Hepatocyte (in vitro differentiated cells): Measurements from ENCODE around the gene STARD10. TPM values are rescaled to one million over a fixed set of nuclear protein-coding genes. Genes with fewer than 3 reads are reported as not detected.

ENCODE experiments used
- DNase-seq: peaks from one replicate; pipeline ENCODE4 v3.0.0-alpha.2; 2016; ENCODE audit warnings: low spot score
- H2AFZ ChIP-seq: fragments of 200-600 bp; sonication (generic); 2 replicates; pipeline ENCODE4 v1.6.0; 2016; ENCODE audit warnings: antibody characterized with exemption, mild to moderate bottlenecking
- H3K27ac ChIP-seq: fragments of 200-600 bp; sonication (generic); 2 replicates; pipeline ENCODE4 v1.5.1; 2016; ENCODE audit warnings: mild to moderate bottlenecking
- H3K27me3 ChIP-seq: fragments of 200-600 bp; sonication (generic); 2 replicates; pipeline ENCODE4 v1.6.1; 2016
- H3K36me3 ChIP-seq: fragments of 200-600 bp; sonication (generic); replicated peaks from 2 replicates; pipeline ENCODE4 v1.5.1; 2016; ENCODE audit warnings: low read depth; ENCODE audit not compliant: insufficient read depth
- H3K4me1 ChIP-seq: fragments of 200-600 bp; sonication (generic); 2 replicates; pipeline ENCODE4 v1.5.1; 2016; ENCODE audit warnings: mild to moderate bottlenecking, moderate library complexity; ENCODE audit not compliant: insufficient read depth
- H3K4me2 ChIP-seq: fragments of 200-600 bp; sonication (generic); 2 replicates; pipeline ENCODE4 v1.6.0; 2016
- H3K4me3 ChIP-seq: fragments of 200-600 bp; sonication (generic); 2 replicates; pipeline ENCODE4 v1.5.1; 2016; ENCODE audit warnings: mild to moderate bottlenecking
- H3K79me2 ChIP-seq: fragments of 200-600 bp; sonication (generic); 2 replicates; pipeline ENCODE4 v1.6.0; 2017; ENCODE audit warnings: mild to moderate bottlenecking
- H3K9me2 ChIP-seq: fragments of 200-600 bp; sonication (generic); replicated peaks from 2 replicates; pipeline ENCODE4 v1.6.0; 2017; ENCODE audit warnings: mild to moderate bottlenecking; ENCODE audit not compliant: insufficient read depth
- H3K9me3 ChIP-seq: fragments of 200-600 bp; sonication (generic); 2 replicates; pipeline ENCODE4 v1.5.1; 2016; ENCODE audit warnings: low read depth, mild to moderate bottlenecking
- H4K20me1 ChIP-seq: fragments of 200-600 bp; sonication (generic); 2 replicates; pipeline ENCODE4 v1.6.0; 2016; ENCODE audit warnings: mild to moderate bottlenecking; ENCODE audit not compliant: insufficient read depth, poor library complexity, severe bottlenecking
- CTCF ChIP-seq: fragments of 200-600 bp; sonication (generic); IDR thresholded peaks from 2 replicates; pipeline ENCODE4 v1.5.1; 2016; ENCODE audit warnings: antibody characterized with exemption, mild to moderate bottlenecking; ENCODE audit not compliant: poor library complexity
- EZH2 ChIP-seq: fragments of 200-600 bp; sonication (generic); IDR thresholded peaks from 2 replicates; pipeline ENCODE4 v1.6.1; 2016; ENCODE audit warnings: antibody characterized with exemption, mild to moderate bottlenecking, borderline replicate concordance
- EZH2phosphoT487 ChIP-seq: fragments of 200-600 bp; sonication (generic); IDR thresholded peaks from one replicate; pipeline ENCODE4 v1.6.1; 2018; ENCODE audit warnings: antibody characterized with exemption, mild to moderate bottlenecking, low read depth, moderate library complexity; ENCODE audit not compliant: unreplicated experiment, severe bottlenecking
- WGBS: methylation state at CpG from one replicate; pipeline ENCODE4 v1.1.6; 2016; ENCODE audit warnings: low lambda C conversion rate; ENCODE audit errors: missing lambda C conversion rate; 5-methylcytosine and 5-hydroxymethylcytosine counted together
- polyA plus RNA-seq: library from polyadenylated mRNA; unstranded; fragments of >200 nt; fragmentation: Nextera tagmentation; extraction: Ambion mirVana; gene quantifications from 2 replicates; pipeline ENCODE4 v1.2.1, GENCODE V29; 2016
- total RNA-seq: library from RNA; depleted of rRNA; stranded (reverse); fragments of >200 nt; gene quantifications from 2 replicates; pipeline ENCODE4 v1.2.3, GENCODE V29; 2014

Gene STARD10
- total and polyA plus RNA-seq, 2 experiments from 2014 or later, result 290 to 686 TPM

DNA sequence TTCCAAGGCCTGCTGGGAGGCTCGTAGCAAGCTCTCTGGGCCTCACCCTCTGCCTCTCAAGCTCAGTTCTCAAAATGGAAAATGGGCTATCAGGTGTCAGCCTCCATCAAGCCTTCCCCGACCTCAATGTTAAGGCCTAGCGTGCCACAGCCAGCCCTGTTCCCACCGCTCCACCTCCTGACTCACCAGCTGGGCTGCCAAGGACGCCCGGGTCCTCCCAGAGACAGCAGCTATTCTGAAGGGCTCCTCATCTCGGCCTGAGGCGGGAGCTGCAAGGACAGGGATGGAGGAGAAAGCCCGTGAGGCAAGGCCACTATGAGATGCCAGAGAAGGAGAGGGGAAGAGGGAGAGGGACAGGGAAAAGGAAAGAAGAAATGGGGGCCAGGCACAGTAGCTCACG is 61.5 kb downstream of the STARD10 start:
- Histone ChIP-seq H3K4me2 (no peak overlapping the region), H3K27me3 (no peaks in the 10 kb centered on the region), H2AFZ (no peak overlapping the region), H3K4me3 (no peak overlapping the region), H3K27ac (peak overlapping the region; percentile 10), H3K79me2 (peaks cover 47% of the 10 kb centered on the region), H4K20me1 (no peaks in the 10 kb centered on the region), H3K9me2 (no peaks in the 10 kb centered on the region), H3K9me3 (no peaks in the 10 kb centered on the region), H3K4me1 (no peaks in the 10 kb centered on the region), H3K36me3 (no peaks in the 10 kb centered on the region)
- no peak for DNase-seq
- 94% methylated on average over 10 of the region's 10 CpGs for WGBS
- TF ChIP-seq EZH2phosphoT487 (no peak), EZH2 (no peak), CTCF (no peak)

- TF ChIP-seq CTCF, result no peak
- TF ChIP-seq EZH2phosphoT487, result no peak
- TF ChIP-seq EZH2, result no peak
- no peak overlapping the region for H2AFZ ChIP-seq
- H3K4me2 ChIP-seq, result no peak overlapping the region
- H3K9me2 ChIP-seq, result no peaks in the 10 kb centered on the region
- WGBS, result 63% methylated on average over 2 of the region's 2 CpGs
- no peak overlapping the region for H3K4me3 ChIP-seq
- no peaks in the 10 kb centered on the region for H4K20me1 ChIP-seq
- no peak overlapping the region for H3K27ac ChIP-seq
- no peak for DNase-seq
- peaks cover under 1% of the 10 kb centered on the region for H3K4me1 ChIP-seq
- peaks cover 39% of the 10 kb centered on the region for H3K79me2 ChIP-seq
- no peaks in the 10 kb centered on the region for H3K27me3 ChIP-seq
- H3K36me3 ChIP-seq, result no peaks in the 10 kb centered on the region
- no peaks in the 10 kb centered on the region for H3K9me3 ChIP-seq
These were observed 63.1 kb downstream of the STARD10 start for GRCh38 chr11:72730737-72731136.

- 74% methylated on average over 5 of the region's 5 CpGs for WGBS
- H3K36me3 ChIP-seq, result no peaks in the 10 kb centered on the region
- no peak overlapping the region for H3K4me3 ChIP-seq
- peaks cover 5% of the 10 kb centered on the region for H3K4me1 ChIP-seq
- DNase-seq, result no peak
- H3K9me2 ChIP-seq, result no peaks in the 10 kb centered on the region
- H3K27me3 ChIP-seq, result no peaks in the 10 kb centered on the region
- no peak overlapping the region for H3K27ac ChIP-seq
- H3K9me3 ChIP-seq, result no peaks in the 10 kb centered on the region
- H3K79me2 ChIP-seq, result peaks cover 39% of the 10 kb centered on the region
- no peak overlapping the region for H2AFZ ChIP-seq
- H3K4me2 ChIP-seq, result no peak overlapping the region
- TF ChIP-seq CTCF (no peak), EZH2phosphoT487 (no peak), EZH2 (no peak)
- no peaks in the 10 kb centered on the region for H4K20me1 ChIP-seq
These were observed 63.6 kb downstream of the STARD10 start for GRCh38 chr11:72730243-72730642.

- WGBS, result 68% methylated on average over 4 of the region's 4 CpGs
- Histone ChIP-seq H3K4me2 (no peak overlapping the region), H3K36me3 (no peaks in the 10 kb centered on the region), H3K4me1 (peaks cover 8% of the 10 kb centered on the region), H3K9me2 (no peaks in the 10 kb centered on the region), H4K20me1 (no peaks in the 10 kb centered on the region), H3K27ac (no peak overlapping the region), H2AFZ (no peak overlapping the region), H3K9me3 (no peaks in the 10 kb centered on the region), H3K27me3 (no peaks in the 10 kb centered on the region), H3K4me3 (no peak overlapping the region), H3K79me2 (peaks cover 41% of the 10 kb centered on the region)
- TF ChIP-seq EZH2phosphoT487 (no peak), EZH2 (no peak), CTCF (no peak)
- DNase-seq, result no peak
These were observed 66.3 kb downstream of the STARD10 start for GRCh38 chr11:72727521-72727920.
